ENCODE data around the gene C3orf22.
"Not testable (repeated sequence)": the region's sequence is repeated elsewhere in the genome, so short reads cannot be mapped to it uniquely, and the experiment has no call there.

C3orf22 gene

GRCh38 chr3:126538966-126539365, 19.8 kb downstream of the C3orf22 start:
- FAIRE-seq (no peak), DNase-seq (ENCODE audit: insufficient read length, low spot score) (no peak)
- no peak for TF ChIP-seq POU2F2 (IDR thresholded peaks at IDR 0.05; ENCODE audit: low read depth, low read length)
- TF ChIP-seq TAF1 (IDR thresholded peaks at IDR 0.05; ENCODE audit: low read depth, low read length): no peak
- TF ChIP-seq SPI1 (IDR thresholded peaks at IDR 0.05; ENCODE audit: low read depth, low read length): no peak
- no peak for TF ChIP-seq POLR2AphosphoS5 (IDR thresholded peaks at IDR 0.05; ENCODE audit: low read depth, low read length)
- no peak for TF ChIP-seq POLR2A (IDR thresholded peaks at IDR 0.05; ENCODE audit: low read depth, low read length)
- no peak for TF ChIP-seq PAX5 (IDR thresholded peaks at IDR 0.05; ENCODE audit: insufficient read depth, low read length, severe bottlenecking)

DNA sequence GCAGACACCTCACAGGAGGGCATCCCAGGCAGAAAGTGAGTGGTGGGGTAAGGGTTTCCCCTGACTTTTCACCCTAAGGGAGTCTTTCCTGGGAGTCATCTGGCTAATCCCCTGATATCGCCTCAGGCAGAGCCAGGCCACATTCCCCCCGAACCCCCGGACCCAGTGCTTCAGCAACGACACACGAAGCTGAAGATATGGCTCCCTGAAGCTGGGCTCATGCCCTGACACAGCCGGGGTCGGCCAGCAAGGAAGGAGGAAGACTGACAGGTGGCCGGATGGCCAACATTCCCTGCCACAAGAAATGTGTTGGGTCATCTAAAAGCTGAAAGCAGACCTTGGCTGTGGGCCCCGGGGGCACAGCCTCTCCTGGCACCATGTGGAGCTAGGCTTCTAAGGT, 20.4 kb downstream of the C3orf22 start:
- TF ChIP-seq POLR2A (IDR thresholded peaks at IDR 0.05; ENCODE audit: low read depth, low read length) (no peak), TAF1 (IDR thresholded peaks at IDR 0.05; ENCODE audit: low read depth, low read length) (no peak), POLR2AphosphoS5 (IDR thresholded peaks at IDR 0.05; ENCODE audit: low read depth, low read length) (no peak)
- FAIRE-seq (no peak), DNase-seq (ENCODE audit: insufficient read length, low spot score) (no peak)

GRCh38 chr3:126537730-126538281, 20.9 kb downstream of the C3orf22 start:
- TF ChIP-seq PAX5 (IDR thresholded peaks at IDR 0.05; ENCODE audit: insufficient read depth, low read length, severe bottlenecking) (no peak), SPI1 (IDR thresholded peaks at IDR 0.05; ENCODE audit: low read depth, low read length) (no peak), POLR2AphosphoS5 (IDR thresholded peaks at IDR 0.05; ENCODE audit: low read depth, low read length) (no peak), POU2F2 (IDR thresholded peaks at IDR 0.05; ENCODE audit: low read depth, low read length) (no peak)
- FAIRE-seq: no peak
- DNase-seq (ENCODE audit: insufficient read length, low spot score): no peak

- no peak for FAIRE-seq
- DNase-seq (ENCODE audit: insufficient read length, low spot score): no peak
- TF ChIP-seq POU2F2 (IDR thresholded peaks at IDR 0.05; ENCODE audit: low read depth, low read length) (no peak), PAX5 (IDR thresholded peaks at IDR 0.05; ENCODE audit: insufficient read depth, low read length, severe bottlenecking) (no peak), POLR2AphosphoS5 (IDR thresholded peaks at IDR 0.05; ENCODE audit: low read depth, low read length) (no peak), POLR2A (IDR thresholded peaks at IDR 0.05; ENCODE audit: low read depth, low read length) (no peak), TAF1 (IDR thresholded peaks at IDR 0.05; ENCODE audit: low read depth, low read length) (no peak)
Measured at GRCh38 chr3:126537116-126537729, 21.5 kb downstream of the C3orf22 start.

DNA sequence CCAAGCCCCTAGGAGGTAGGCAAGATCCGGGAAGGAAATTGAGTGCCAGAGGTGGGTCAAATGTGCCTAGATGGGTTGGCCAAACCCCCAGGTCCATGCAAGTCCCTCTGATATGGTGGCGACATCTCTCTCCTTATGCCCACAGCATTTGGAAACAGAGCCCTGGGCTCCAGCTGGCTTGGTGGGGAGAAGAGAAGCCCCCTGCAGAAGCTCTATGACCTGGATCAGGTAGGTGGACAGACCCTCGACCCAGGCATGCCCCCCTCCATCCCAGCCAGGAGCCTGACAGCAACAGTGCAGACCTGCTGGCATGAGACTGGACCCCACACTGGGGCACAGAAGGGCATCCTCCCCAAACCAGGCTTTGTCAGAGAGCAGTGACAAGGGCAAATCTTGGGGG, 22.6 kb downstream of the C3orf22 start:
- TF ChIP-seq PAX5 (IDR thresholded peaks at IDR 0.05; ENCODE audit: insufficient read depth, low read length, severe bottlenecking): no peak
- no peak for TF ChIP-seq POU2F2 (IDR thresholded peaks at IDR 0.05; ENCODE audit: low read depth, low read length)
- no peak for TF ChIP-seq SPI1 (IDR thresholded peaks at IDR 0.05; ENCODE audit: low read depth, low read length)
- no peak for TF ChIP-seq POLR2A (IDR thresholded peaks at IDR 0.05; ENCODE audit: low read depth, low read length)
- DNase-seq (ENCODE audit: insufficient read length, low spot score): no peak
- no peak for FAIRE-seq

- no peak for TF ChIP-seq PAX5 (IDR thresholded peaks at IDR 0.05; ENCODE audit: insufficient read depth, low read length, severe bottlenecking)
- TF ChIP-seq POLR2AphosphoS5 (IDR thresholded peaks at IDR 0.05; ENCODE audit: low read depth, low read length): no peak
- TF ChIP-seq SPI1 (IDR thresholded peaks at IDR 0.05; ENCODE audit: low read depth, low read length): no peak
- no peak for TF ChIP-seq POU2F2 (IDR thresholded peaks at IDR 0.05; ENCODE audit: low read depth, low read length)
- no peak for TF ChIP-seq POLR2A (IDR thresholded peaks at IDR 0.05; ENCODE audit: low read depth, low read length)
- TF ChIP-seq TAF1 (IDR thresholded peaks at IDR 0.05; ENCODE audit: low read depth, low read length): no peak
- no peak for FAIRE-seq
- no peak for DNase-seq (ENCODE audit: insufficient read length, low spot score)
Measured at GRCh38 chr3:126535636-126536035, 23.1 kb downstream of the C3orf22 start.

DNA sequence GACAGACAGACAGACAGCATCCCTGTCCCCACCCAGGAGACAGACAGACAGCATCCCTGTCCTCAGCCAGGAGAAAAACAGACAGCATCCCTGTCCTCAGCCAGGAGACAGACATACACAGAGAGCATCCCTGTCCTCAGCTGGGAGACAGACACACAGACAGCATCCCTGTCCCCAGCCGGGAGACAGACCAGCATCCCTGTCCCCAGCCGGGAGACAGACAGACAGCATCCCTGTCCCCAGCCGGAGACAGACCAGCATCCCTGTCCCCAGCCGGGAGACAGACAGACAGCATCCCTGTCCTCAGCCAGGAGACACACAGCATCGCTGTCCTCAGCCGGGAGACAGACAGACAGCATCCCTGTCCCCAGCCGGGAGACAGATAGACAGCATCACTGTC, 24.0 kb downstream of the C3orf22 start:
- FAIRE-seq: peak; percentile 52
- not testable (repeated sequence) for DNase-seq (ENCODE audit: insufficient read length, low spot score)

- no peak for FAIRE-seq
- DNase-seq (ENCODE audit: insufficient read length, low spot score): no peak
- TF ChIP-seq POLR2AphosphoS5 (IDR thresholded peaks at IDR 0.05; ENCODE audit: low read depth, low read length): no peak
- no peak for TF ChIP-seq SPI1 (IDR thresholded peaks at IDR 0.05; ENCODE audit: low read depth, low read length)
- TF ChIP-seq PAX5 (IDR thresholded peaks at IDR 0.05; ENCODE audit: insufficient read depth, low read length, severe bottlenecking): no peak
- no peak for TF ChIP-seq POLR2A (IDR thresholded peaks at IDR 0.05; ENCODE audit: low read depth, low read length)
- no peak for TF ChIP-seq TAF1 (IDR thresholded peaks at IDR 0.05; ENCODE audit: low read depth, low read length)
- TF ChIP-seq POU2F2 (IDR thresholded peaks at IDR 0.05; ENCODE audit: low read depth, low read length): no peak
Measured at GRCh38 chr3:126533506-126533905, 25.2 kb downstream of the C3orf22 start.

DNA sequence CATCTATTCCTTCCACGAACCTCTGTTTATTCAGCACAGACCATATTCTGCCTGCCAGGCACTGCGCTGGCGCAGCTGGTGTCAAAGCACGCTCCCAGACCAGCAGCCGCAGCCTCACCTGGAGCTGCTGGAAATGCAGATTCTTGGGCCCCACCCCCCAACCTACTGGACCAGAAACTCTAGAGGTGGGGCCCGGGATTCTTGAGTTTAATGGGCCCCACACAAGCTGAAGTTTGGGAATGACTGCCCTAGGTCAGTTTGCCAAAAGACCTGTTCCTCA, 27.7 kb downstream of the C3orf22 start:
- DNase-seq (ENCODE audit: insufficient read length, low spot score) (no peak), FAIRE-seq (no peak)
- no peak for TF ChIP-seq POLR2AphosphoS5 (IDR thresholded peaks at IDR 0.05; ENCODE audit: low read depth, low read length)
- no peak for TF ChIP-seq PAX5 (IDR thresholded peaks at IDR 0.05; ENCODE audit: insufficient read depth, low read length, severe bottlenecking)
- TF ChIP-seq POLR2A (IDR thresholded peaks at IDR 0.05; ENCODE audit: low read depth, low read length): no peak
- no peak for TF ChIP-seq TAF1 (IDR thresholded peaks at IDR 0.05; ENCODE audit: low read depth, low read length)
- no peak for TF ChIP-seq SPI1 (IDR thresholded peaks at IDR 0.05; ENCODE audit: low read depth, low read length)
- no peak for TF ChIP-seq POU2F2 (IDR thresholded peaks at IDR 0.05; ENCODE audit: low read depth, low read length)

DNA sequence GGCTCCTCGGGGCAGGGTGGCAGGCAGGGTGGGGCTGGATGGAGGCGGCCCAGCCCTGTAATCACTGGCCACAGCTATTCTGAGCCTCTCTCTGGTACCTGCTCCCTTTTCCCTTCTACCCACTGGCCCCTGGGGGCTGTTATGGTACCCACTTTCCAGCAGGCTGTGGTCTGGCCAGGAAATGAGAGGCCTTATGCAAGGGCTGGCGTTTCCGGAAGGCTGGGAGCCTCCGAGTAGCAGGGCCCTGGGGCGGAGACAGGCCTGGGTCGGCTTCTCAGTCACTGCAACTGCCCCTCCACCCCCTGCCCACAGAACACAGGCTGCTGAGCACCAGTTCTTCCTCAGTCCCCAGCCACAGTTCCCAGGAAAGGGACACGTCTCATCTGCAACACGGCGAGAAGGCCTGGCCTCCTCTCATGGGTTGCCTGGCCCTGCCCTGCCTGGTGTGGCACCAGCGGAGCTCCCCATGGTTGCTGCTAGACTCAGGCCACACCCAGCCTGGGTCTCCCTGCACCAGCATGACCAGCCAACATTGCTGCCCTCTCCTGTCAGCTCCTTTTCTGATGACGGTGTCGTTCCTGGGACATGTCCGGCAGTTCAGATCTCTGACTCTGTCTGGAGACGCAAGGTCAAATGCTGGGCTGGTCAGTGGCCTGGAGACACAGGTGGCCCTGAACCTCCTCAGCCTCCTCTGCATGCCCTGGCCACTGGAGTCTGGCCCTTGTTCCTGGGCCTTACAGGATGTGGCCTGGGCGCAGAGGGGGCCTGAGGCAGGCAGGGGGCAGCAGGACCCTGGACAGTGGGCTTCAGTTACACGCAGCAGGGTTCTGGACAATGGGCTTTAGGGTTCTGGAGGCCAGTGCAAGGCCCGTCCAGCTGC, 28.3 kb downstream of the C3orf22 start:
- TF ChIP-seq POU2F2 (IDR thresholded peaks at IDR 0.05; ENCODE audit: low read depth, low read length) (no peak), TAF1 (IDR thresholded peaks at IDR 0.05; ENCODE audit: low read depth, low read length) (no peak)
- DNase-seq (ENCODE audit: insufficient read length, low spot score): no peak
- peak; percentile 40 for FAIRE-seq
